Stimulated activated CD8-positive, alpha-beta memory T cell treated with anti-CD3 and anti-CD28 coated beads, Interleukin-7, amount 100 ng/mL, for 24 hours (primary cell): ENCODE data around the gene DAD1.
"Not testable (repeated sequence)": the region's sequence is repeated elsewhere in the genome, so short reads cannot be mapped to it uniquely, and the experiment has no call there.

Experiments used
- DNase-seq: peaks from one replicate; pipeline ENCODE4 v3.0.0-alpha.2; 2020; ENCODE audit warnings: low read depth

The DAD1 gene

GRCh38 chr14:22589096-22589839 lies at the start of gene DAD1:
TSS of gene DAD1 (minus strand) at chr14:22589224. CDS start at chr14:22589157, 67 bp downstream.
- DNase-seq: peak; percentile 99

GRCh38 chr14:22635980-22636379 lies 47.0 kb upstream of the DAD1 start:
- DNase-seq: not testable (repeated sequence)

DNA sequence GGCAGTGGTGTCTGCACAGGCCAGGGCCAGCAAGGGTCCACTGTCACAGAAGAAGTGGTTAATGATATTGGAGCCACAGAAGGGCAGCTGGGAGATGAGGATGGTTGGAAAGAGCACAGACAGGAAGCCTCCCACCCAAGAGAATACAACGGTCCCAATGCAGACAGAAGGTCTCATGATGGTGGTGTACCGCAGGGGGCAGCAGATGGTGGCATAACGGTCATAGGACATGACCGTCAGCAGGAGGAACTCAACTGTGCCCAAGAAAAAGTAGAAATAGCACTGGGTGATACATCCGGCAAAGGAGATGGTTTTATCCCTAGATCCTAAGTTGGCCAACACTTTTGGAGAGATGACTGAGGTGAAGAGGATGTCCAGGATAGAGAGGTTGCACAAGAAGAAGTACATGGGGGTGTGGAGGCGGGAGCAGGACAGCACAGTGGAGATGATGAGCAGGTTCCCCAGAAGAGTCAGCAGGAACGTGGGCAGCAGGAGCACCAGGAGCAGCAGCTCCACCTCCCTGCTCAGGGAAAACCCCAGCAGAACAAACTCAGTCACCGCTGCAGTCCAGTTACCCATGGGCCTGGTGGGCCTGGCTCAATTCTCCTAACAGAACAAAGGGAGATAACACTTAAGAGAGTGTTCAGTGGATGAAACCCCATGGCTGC lies 45.3 kb upstream of the DAD1 start:
- DNase-seq: no peak

GRCh38 chr14:22630486-22630885 lies 41.5 kb upstream of the DAD1 start:
- no peak for DNase-seq

- DNase-seq: no peak
Observed at GRCh38 chr14:22630066-22630465, 41.0 kb upstream of the DAD1 start.

DNA sequence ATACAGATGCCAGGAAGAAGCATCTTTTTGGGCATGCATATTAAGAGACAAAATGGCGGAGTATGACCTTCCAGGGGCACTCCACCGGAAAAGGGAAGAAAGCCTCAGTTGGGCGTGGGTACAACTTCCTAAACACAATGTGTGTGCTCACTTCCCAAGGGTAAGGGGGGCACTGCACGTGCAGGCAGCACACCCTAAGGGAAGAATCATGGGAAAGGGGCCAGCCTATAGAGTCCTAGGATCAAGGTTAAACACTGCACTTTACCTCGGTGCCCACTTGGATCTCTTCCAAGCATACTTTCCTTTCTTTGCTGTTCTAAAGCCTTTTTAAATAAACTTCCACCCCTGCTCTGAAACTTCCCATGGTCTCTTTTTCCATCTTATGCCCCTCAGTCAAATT lies 40.3 kb upstream of the DAD1 start:
- DNase-seq: no peak

DNA sequence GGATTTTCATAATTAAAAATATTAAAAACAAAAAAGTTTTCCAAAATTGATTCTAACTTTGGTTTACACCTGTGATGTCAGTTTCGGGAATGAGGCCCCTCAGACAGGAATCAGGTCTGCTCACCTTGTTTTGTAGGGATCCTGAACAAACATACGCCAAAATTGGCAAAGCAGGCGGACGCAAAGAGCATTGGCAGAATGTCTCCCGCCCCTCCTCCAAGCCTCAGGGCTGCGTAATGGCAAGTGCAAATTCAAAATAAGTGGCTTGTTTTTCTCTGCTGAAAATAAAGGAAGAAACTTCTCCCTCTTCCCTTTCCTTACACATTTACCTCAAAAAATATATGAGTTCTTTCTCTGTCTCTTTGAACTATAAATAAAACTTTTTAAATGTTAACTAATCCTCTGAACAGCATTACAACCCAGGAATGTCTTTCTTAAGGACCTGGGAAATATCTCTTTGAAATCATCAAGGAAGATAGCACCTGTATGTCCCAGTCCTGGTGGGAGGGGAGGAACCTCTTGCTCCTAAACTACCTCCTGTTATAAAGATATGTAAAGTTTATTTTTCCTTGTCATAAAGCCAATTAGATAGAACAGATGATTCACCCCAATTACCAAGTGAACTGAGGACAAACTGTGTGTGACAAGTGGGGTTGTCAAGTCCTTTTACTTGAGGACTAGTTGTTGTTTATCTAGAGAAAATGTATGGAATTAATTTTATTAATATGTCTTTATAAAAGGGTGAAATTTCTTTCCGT lies 38.7 kb upstream of the DAD1 start:
- no peak for DNase-seq

GRCh38 chr14:22626590-22626989 lies 37.6 kb upstream of the DAD1 start:
- no peak for DNase-seq

DNA sequence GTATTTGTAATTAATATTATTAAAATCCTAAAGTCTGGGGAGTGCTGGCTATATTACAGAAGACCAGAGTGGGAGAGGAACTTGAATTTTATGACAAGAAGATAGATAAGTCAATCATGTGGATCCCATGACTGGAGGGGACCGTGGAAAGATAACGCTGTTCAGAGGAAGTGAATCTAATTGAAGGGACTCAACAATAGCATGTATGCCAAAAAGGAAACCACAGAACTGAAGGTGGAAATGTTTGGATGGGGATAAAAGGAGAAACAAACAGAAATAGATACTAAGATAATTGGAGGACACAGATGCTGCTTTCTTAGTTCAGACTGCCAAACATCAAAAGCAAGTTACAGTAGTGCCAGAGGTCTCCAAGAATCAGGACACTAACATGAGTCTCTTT lies 34.0 kb upstream of the DAD1 start:
- no peak for DNase-seq

DNA sequence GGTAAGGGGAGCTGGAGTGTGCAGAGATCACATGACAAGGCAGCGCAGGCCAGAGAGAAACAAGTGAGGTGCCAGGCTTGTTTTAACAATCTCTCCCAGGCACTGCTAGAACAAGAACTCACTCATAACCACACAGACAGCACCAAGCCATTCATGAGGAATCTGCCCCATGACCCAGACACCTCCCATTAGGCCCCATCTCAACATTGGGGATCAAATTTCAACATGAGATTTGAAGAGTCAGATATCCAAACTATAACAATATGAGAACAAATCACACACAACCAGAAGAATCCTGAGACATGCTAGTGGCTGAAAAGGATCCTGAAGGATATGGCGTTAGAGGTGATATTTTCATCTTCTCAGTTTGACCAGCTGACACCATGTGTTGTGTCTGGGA lies 33.2 kb upstream of the DAD1 start:
- DNase-seq: no peak

GRCh38 chr14:22615765-22616164 lies 26.7 kb upstream of the DAD1 start:
- DNase-seq: not testable (repeated sequence)

GRCh38 chr14:22614240-22614799 lies 25.3 kb upstream of the DAD1 start:
- no peak for DNase-seq

DNA sequence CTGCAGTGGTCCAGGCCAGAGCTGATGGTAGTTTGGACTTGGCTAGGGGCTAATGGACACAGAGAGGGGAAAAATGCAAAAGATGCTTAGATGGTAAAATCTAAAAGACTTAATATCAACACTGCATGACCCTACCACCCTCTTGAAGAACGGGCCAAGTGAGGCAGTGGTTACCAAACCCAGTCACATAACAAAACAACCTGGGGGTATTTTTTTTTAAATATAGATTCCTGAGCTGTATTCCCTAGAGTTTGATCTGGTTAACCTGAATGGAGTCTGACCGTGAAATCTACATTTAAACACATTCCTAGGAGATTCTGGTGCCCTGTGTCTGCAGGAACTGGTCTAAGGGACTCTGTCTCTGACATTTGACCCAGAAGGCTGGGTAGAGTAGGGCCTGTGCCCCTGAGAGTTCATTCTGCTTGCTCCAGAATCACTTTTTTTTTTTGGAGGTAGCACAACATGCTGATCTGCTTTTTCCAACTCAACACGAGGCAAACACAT lies 24.8 kb upstream of the DAD1 start:
- no peak for DNase-seq

GRCh38 chr14:22613106-22613695 lies 24.2 kb upstream of the DAD1 start:
- DNase-seq: no peak

GRCh38 chr14:22610931-22611330 lies 21.9 kb upstream of the DAD1 start:
- no peak for DNase-seq

DNA sequence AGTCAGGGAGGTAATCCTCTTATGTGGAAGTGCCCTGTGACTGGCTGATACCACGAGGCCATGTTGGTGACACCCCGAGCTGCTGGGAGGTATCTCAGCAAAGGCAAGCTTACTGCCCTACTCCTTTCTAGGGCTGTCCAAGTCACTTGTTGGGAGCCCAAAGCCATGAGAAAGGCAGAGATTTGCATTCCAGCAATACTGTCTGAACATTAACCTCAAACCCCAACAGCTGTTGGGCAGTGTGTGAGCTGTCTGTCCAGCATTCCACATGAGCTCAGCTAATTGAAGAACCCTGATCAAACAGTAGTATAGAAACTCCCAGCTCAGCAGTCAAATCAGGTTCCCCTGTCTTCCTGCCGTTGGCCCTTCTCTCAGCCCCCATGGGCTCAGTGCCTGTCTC lies 18.3 kb upstream of the DAD1 start:
- no peak for DNase-seq

DNA sequence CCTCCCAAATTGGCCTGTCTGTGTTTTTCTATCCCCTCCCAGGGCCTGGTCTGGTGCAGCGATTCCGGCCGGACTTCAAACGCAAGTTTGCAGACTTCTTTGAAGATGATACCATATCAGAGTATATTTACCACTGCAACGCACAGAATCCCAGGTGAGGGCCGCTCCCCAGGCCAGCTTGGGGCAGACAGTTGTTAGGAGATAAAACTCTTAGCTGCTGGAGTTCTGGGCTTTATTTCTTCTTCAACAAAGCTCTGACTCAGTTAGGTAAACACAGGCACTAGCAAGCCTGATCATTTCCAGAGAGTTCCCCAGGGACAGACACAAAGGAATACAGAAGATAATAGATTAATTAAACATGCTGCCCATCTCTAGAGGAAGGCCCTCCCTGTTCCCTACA lies 17.4 kb upstream of the DAD1 start:
- no peak for DNase-seq

GRCh38 chr14:22602862-22603261 lies 13.8 kb upstream of the DAD1 start:
- DNase-seq: no peak

DNA sequence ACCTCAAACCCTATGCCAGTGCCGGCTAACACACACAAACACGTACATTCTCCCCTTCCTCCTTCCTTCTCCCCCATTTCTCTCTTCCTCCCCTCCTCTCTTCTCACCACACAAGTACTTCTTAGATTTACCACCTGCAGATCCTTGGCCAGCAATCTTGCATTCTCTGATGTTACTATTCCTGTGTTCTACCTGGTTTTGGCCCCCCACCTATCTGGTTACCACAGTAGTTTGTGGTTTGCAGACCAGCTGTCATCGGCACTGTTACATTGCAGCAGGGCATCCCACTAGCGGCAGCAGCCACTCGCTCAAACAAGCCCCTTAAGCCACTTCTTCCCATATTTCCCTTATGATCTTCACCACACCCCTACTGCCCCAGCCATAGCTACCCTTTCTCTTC lies 13.0 kb upstream of the DAD1 start:
- no peak for DNase-seq

DNA sequence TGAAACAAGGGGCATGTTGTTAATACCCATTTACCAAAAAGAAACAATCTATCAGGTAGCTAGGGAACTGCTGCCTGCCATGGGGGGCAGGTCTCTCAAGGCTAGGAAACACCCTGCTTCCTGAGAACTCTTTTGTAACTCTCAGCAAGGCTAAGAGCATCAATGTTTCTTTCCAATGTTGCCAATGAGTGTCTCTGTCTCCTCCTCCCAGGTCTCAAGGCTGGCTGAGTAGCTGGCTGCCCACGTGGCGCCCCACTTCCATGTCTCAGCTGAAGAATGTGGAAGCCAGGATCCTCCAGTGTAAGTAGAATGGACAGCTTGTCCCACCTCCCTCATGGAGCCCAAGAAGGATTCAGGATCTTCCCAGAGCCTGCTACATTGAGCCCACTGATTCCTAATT lies 12.4 kb upstream of the DAD1 start:
- no peak for DNase-seq

DNA sequence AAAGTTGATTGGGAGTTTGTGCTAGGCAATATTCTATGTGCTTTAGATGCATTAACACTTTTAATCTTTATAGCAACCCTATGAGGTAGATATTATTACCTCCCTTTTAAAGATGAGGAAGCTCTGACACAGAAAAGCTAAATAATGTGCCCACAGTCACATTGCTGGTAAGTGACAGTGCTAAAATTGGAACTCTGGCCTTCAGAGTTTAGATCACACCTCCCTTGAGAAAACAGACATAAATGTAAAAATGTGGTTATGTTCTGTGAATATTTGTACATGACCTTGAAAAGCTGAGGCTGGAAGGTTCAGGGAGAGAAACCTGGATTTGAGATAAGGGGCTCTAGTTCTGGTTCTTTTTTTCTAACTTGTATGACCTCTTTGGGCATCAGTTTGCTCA lies 11.0 kb upstream of the DAD1 start:
- no peak for DNase-seq

DNA sequence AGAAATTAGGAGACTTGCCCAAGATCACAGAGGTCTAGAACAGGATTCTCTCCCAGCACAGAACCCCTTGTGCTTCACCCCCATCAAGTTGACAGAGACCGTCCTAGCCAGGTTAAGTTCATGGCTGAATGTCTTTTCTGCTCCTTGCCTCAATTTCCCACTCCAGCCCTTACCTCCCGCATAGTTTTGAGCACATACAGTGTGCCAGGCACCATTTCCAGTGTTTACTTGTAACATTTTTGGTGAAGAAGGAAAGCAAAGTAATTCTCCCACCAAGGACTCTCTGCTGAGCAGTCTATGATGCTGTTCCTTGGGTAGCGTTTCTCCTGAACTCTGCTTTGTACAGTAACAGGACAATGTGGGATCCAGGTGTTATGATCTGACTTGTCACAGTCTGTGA lies 10.3 kb upstream of the DAD1 start:
- no peak for DNase-seq
